C4-2B (cell line): ENCODE results near the gene UBALD2.

ENCODE experiments used
- H3K27ac ChIP-seq: fragments of 450-650 bp; 2 replicates; pipeline ENCODE4 v1.5.1; 2017
- CTCF ChIP-seq: fragments of 450-650 bp; conservative IDR thresholded peaks from 2 replicates; pipeline ENCODE4 v1.5.1; 2017; ENCODE audit warnings: mild to moderate bottlenecking
- ZFX ChIP-seq: fragments of 450-650 bp; IDR thresholded peaks from 2 replicates; pipeline ENCODE4 v1.6.1; 2017

UBALD2 gene

DNA sequence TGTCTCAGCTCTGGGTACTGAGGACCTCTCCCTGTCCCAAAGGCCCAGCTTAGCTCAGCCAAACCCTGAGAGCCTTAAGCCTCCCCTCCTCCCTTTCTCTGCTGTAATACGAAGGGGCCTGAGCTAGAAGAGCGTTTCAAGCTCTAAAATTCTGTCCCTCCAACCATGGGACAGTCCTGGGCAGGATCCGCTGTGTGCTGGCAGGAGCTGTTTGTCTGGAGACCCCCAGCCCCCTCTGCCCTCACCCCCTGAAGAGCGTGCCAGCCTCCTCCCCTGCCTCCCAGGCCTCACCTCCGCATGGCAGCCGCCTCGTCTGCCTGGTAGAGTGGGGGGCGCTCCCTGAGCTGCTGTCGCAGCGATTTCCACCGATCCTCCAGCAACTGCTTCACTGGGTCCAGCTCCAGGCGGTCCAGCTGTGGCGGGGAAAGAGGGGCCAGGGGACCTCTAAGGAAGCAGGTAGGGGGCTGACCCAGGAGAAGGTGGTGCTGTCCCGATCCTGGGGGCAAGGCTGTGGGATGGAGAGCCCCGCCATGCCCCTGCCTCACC is 14.7 kb downstream of the UBALD2 start:
- TF ChIP-seq CTCF (no peak; the same call in 1 of the 2 replicates), ZFX (no peak)
- H3K27ac ChIP-seq: peak overlapping the region; percentile 85

- peak overlapping the region; percentile 70 for H3K27ac ChIP-seq
- TF ChIP-seq CTCF (no peak), ZFX (no peak)
Observed at GRCh38 chr17:76280650-76281049, 15.5 kb downstream of the UBALD2 start.

DNA sequence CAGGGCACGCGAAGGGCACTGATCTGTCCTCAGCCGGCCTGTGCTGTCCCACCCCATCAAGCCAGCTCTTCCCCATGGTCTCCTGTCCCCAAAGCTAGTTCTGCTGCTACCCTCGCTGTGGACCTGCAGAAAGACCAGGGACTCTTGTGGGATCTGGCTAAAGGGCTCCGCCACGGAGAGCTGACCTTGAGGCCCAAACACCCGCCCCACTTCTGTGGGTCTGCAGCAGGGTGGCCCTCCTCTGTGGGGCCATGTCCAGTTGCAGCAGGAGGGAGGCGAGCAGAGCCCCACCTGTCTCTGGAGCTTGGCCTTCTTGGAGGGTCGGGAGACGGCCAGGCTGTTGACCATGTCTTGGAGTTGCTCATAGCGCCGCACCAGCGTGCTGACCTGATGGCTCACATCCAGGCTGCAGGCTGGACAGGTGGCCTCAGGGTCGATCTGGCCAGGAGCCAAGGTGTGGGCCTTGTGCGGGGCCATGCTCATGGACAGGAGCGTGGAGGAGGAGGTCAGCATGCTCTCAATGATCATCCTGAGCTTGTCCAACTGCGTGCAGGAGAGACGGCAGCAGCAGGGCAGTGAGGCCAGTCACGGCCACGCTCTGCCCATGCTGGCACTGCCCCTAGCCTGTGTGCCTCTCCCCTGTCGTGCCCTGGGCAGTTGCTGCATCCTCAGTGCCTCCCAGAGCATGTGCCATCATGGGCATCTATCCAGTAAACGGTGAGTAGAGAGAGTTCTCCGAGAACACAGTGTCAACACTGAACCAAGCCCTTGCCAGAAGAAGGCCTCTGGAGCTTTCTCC is 16.6 kb downstream of the UBALD2 start:
- no peak for TF ChIP-seq CTCF
- TF ChIP-seq ZFX: peak; percentile 54; the same call in 1 of the 2 replicates
- peak overlapping the region; percentile 70 for H3K27ac ChIP-seq

- no peak for TF ChIP-seq ZFX
- no peak for TF ChIP-seq CTCF
- no peak overlapping the region for H3K27ac ChIP-seq
Observed at GRCh38 chr17:76292567-76292966, 27.4 kb downstream of the UBALD2 start.

GRCh38 chr17:76293106-76293505 is 28.0 kb downstream of the UBALD2 start:
- TF ChIP-seq CTCF (no peak), ZFX (no peak)
- no peak overlapping the region for H3K27ac ChIP-seq

GRCh38 chr17:76296186-76296585 is 31.0 kb downstream of the UBALD2 start:
- TF ChIP-seq ZFX (no peak), CTCF (no peak)
- no peak overlapping the region for H3K27ac ChIP-seq

GRCh38 chr17:76296889-76297288 is 31.7 kb downstream of the UBALD2 start:
- no peak for TF ChIP-seq ZFX
- no peak for TF ChIP-seq CTCF
- no peak overlapping the region for H3K27ac ChIP-seq
